Liver (tissue), 9 donors: ENCODE results near the gene SLIT1. TPM values are rescaled to one million over a fixed set of nuclear protein-coding genes. Genes with fewer than 3 reads are reported as not detected.

Experiments used
- DNase-seq: peaks from one replicate; pipeline ENCODE4 v3.0.0-alpha.2; 2017; ENCODE audit warnings: low spot score
- H3K27ac ChIP-seq, 2 donors: one replicate each; pipeline ENCODE4 v1.7.0; 2013; ENCODE audit warnings: inconsistent platforms in 2 of 2, low read length in 2 of 2, control low read depth in 1 of 2, low read depth in 1 of 2, mild to moderate bottlenecking in 1 of 2
- H3K27me3 ChIP-seq, 4 donors: one replicate each; pipeline versions ENCODE4 v1.6.1 to v1.7.0; 2013; ENCODE audit warnings: low read length in 3 of 4, inconsistent platforms in 1 of 4, mild to moderate bottlenecking in 1 of 4, moderate library complexity in 1 of 4; ENCODE audit not compliant: control insufficient read depth in 4 of 4, insufficient read depth in 4 of 4
- H3K36me3 ChIP-seq, 4 donors: one replicate each; pipeline versions ENCODE4 v1.6.1 to v1.7.0; 2013; ENCODE audit warnings: low read length in 3 of 4, mild to moderate bottlenecking in 3 of 4, low read depth in 1 of 4, moderate library complexity in 1 of 4; ENCODE audit not compliant: control insufficient read depth in 4 of 4, insufficient read depth in 3 of 4
- H3K4me1 ChIP-seq, 4 donors: one replicate each; pipeline versions ENCODE4 v1.6.1 to v1.7.0; 2013; ENCODE audit warnings: low read length in 3 of 4, mild to moderate bottlenecking in 3 of 4, moderate library complexity in 1 of 4; ENCODE audit not compliant: control insufficient read depth in 4 of 4, insufficient read depth in 4 of 4
- H3K4me3 ChIP-seq, 3 donors: one replicate each; pipeline versions ENCODE4 v1.6.1 to v1.7.0; 2013; ENCODE audit warnings: low read length in 3 of 3, control low read depth in 1 of 3, low read depth in 1 of 3, mild to moderate bottlenecking in 1 of 3
- H3K9ac ChIP-seq, 2 donors: one replicate each; pipeline ENCODE4 v1.7.0; 2013; ENCODE audit warnings: low read length in 2 of 2, mild to moderate bottlenecking in 2 of 2, moderate library complexity in 2 of 2, control low read depth in 1 of 2, low read depth in 1 of 2
- H3K9me3 ChIP-seq, 4 donors: one replicate each; pipeline versions ENCODE4 v1.6.1 to v1.7.0; 2013; ENCODE audit warnings: low read length in 3 of 4; ENCODE audit not compliant: control insufficient read depth in 4 of 4
- ATF3 ChIP-seq: IDR thresholded peaks from 2 replicates; pipeline ENCODE4 v1.6.1; 2016; ENCODE audit warnings: antibody characterized with exemption
- CTCF ChIP-seq: fragments of 150-350 bp; IDR thresholded peaks from 2 replicates; pipeline ENCODE4 v1.5.1; 2017; ENCODE audit warnings: improper control_type of control experiment, low read depth, low read length; ENCODE audit not compliant: missing input control
- EGR1 ChIP-seq, 2 donors: IDR thresholded peaks; 2 replicates each; pipeline ENCODE4 v1.6.1; 2016 to 2018; ENCODE audit warnings: antibody characterized with exemption in 2 of 2, low read depth in 2 of 2
- FOXA2 ChIP-seq: IDR thresholded peaks from 2 replicates; pipeline ENCODE4 v1.6.1; 2016; ENCODE audit warnings: antibody characterized with exemption
- GABPA ChIP-seq, 2 donors: IDR thresholded peaks in 1 of 2; conservative IDR thresholded peaks in 1 of 2; 2 replicates each; pipeline ENCODE4 v1.6.1; 2016; ENCODE audit warnings: antibody characterized with exemption in 2 of 2, mild to moderate bottlenecking in 1 of 2, moderate library complexity in 1 of 2
- HNF4A ChIP-seq, 2 donors: conservative IDR thresholded peaks; 2 replicates each; pipeline ENCODE4 v1.6.1; 2016; ENCODE audit warnings: antibody characterized with exemption in 2 of 2, mild to moderate bottlenecking in 2 of 2
- HNF4G ChIP-seq: IDR thresholded peaks from 2 replicates; pipeline ENCODE4 v1.6.1; 2016; ENCODE audit warnings: antibody characterized with exemption
- JUND ChIP-seq, 2 donors: IDR thresholded peaks; 2 replicates each; pipeline ENCODE4 v1.6.1; 2016; ENCODE audit warnings: antibody characterized with exemption in 2 of 2
- MAX ChIP-seq: IDR thresholded peaks from 2 replicates; pipeline ENCODE4 v1.6.1; 2016; ENCODE audit warnings: antibody characterized with exemption
- NR2F2 ChIP-seq: IDR thresholded peaks from 2 replicates; pipeline ENCODE4 v1.6.1; 2016; ENCODE audit warnings: antibody characterized with exemption
- RAD21 ChIP-seq, 2 donors: IDR thresholded peaks; 2 replicates each; pipeline ENCODE4 v1.6.1; 2016; ENCODE audit warnings: antibody characterized with exemption in 2 of 2, mild to moderate bottlenecking in 2 of 2
- REST ChIP-seq: IDR thresholded peaks from 2 replicates; pipeline ENCODE4 v1.6.1; 2016; ENCODE audit warnings: antibody characterized with exemption, mild to moderate bottlenecking
- RXRA ChIP-seq, 2 donors: IDR thresholded peaks; 2 replicates each; pipeline ENCODE4 v1.6.1; 2017 to 2018; ENCODE audit warnings: antibody characterized with exemption in 2 of 2, mild to moderate bottlenecking in 1 of 2
- SP1 ChIP-seq: IDR thresholded peaks from 2 replicates; pipeline ENCODE4 v1.6.1; 2018; ENCODE audit warnings: antibody characterized with exemption, mild to moderate bottlenecking
- TAF1 ChIP-seq: conservative IDR thresholded peaks from 2 replicates; pipeline ENCODE4 v1.6.1; 2016; ENCODE audit warnings: antibody characterized with exemption, mild to moderate bottlenecking
- YY1 ChIP-seq: IDR thresholded peaks from 2 replicates; pipeline ENCODE4 v1.6.1; 2016; ENCODE audit warnings: antibody characterized with exemption, mild to moderate bottlenecking
- WGBS: extraction: QIAGEN DNeasy Blood & Tissue Kit; methylation state at CpG from one replicate; pipeline ENCODE4 v1.1.7; 2013; 5-methylcytosine and 5-hydroxymethylcytosine counted together
- polyA plus RNA-seq, 2 donors: library from polyadenylated mRNA; stranded (reverse) in 1 of 2; unstranded in 1 of 2; fragments of 200-250 nt in 1 of 2; fragments of >200 nt in 1 of 2; fragmentation: Nextera tagmentation in 1 of 2; extraction: Ambion mirVana in 1 of 2; gene quantifications; one replicate each; pipeline versions ENCODE4 v1.2.1 to v1.2.3, GENCODE V29; 2013 to 2015
- total RNA-seq, 2 donors: library from RNA; depleted of rRNA; stranded (reverse); fragments of >200 nt; gene quantifications; one replicate each; pipeline ENCODE4 v1.2.3, GENCODE V29; 2014
- donor health status: healthy.
- donor health status: healthy.
- donor health status: healthy.
- donor health status: healthy.
- donor health status: healthy.

Gene SLIT1
- total and polyA plus RNA-seq, 4 donors: under 0.01 to 0.14 (median 0.06) TPM

- Histone ChIP-seq H3K9me3 (no peaks in the 10 kb centered on the region), H3K27me3 (no peaks in the 10 kb centered on the region), H3K4me1 (no peaks in the 10 kb centered on the region), H3K36me3 (no peaks in the 10 kb centered on the region), H3K9ac (no peak overlapping the region), H3K4me3 (no peak overlapping the region), H3K27ac (no peak overlapping the region)
- 88% methylated on average over 6 of the region's 6 CpGs for WGBS
- DNase-seq: no peak
- TF ChIP-seq HNF4A (conservative IDR thresholded peaks at IDR 0.05): no peak
- no peak for TF ChIP-seq EGR1 (IDR thresholded peaks at IDR 0.05; ENCODE audit: low read depth in 2 of 2)
- no peak for TF ChIP-seq HNF4G
- no peak for TF ChIP-seq NR2F2
- no peak for TF ChIP-seq YY1
- TF ChIP-seq CTCF: no peak
- no peak for TF ChIP-seq FOXA2
- TF ChIP-seq GABPA (IDR thresholded peaks at IDR 0.05 in 1 of 2, conservative IDR thresholded peaks at IDR 0.05 in 1 of 2): no peak
- TF ChIP-seq SP1: no peak
- no peak for TF ChIP-seq ATF3
- no peak for TF ChIP-seq RAD21 (IDR thresholded peaks at IDR 0.05)
- TF ChIP-seq TAF1: no peak
- no peak for TF ChIP-seq JUND (IDR thresholded peaks at IDR 0.05)
- no peak for TF ChIP-seq REST
Measured at GRCh38 chr10:97207131-97207530, 21.4 kb upstream of the SLIT1 start.

GRCh38 chr10:97204826-97205679 lies 19.3 kb upstream of the SLIT1 start:
- Histone ChIP-seq H3K4me3 (no peak overlapping the region), H3K9me3 (no peaks in the 10 kb centered on the region), H3K4me1 (no peaks in the 10 kb centered on the region), H3K9ac (no peak overlapping the region), H3K36me3 (no peaks in the 10 kb centered on the region), H3K27me3 (no peaks in the 10 kb centered on the region), H3K27ac (no peak overlapping the region)
- TF ChIP-seq RXRA (IDR thresholded peaks at IDR 0.05): no peak
- TF ChIP-seq MAX: no peak
- TF ChIP-seq SP1: no peak
- TF ChIP-seq REST: no peak
- TF ChIP-seq YY1: no peak
- TF ChIP-seq TAF1: no peak
- no peak for TF ChIP-seq HNF4A (conservative IDR thresholded peaks at IDR 0.05)
- no peak for TF ChIP-seq HNF4G
- no peak for TF ChIP-seq ATF3
- TF ChIP-seq RAD21 (IDR thresholded peaks at IDR 0.05): no peak
- DNase-seq: no peak
- WGBS: 90% methylated on average over 14 of the region's 14 CpGs
